ENCODE results near the gene SMCO4. TPM values are rescaled to one million over a fixed set of nuclear protein-coding genes. Genes with fewer than 3 reads are reported as not detected.

The SMCO4 gene
- total RNA-seq, 2 experiments from 2014 or later: 37.5 to 62.6 TPM

GRCh38 chr11:93518081-93518480, 25.1 kb downstream of the SMCO4 start:
- H3K9me3 Mint-ChIP-seq (ENCODE audit: low read depth): no peaks in the 10 kb centered on the region
- H3K36me3 Mint-ChIP-seq: peaks cover 10% of the 10 kb centered on the region
- no peak overlapping the region for H3K4me3 Mint-ChIP-seq

GRCh38 chr11:93517611-93518010, 25.6 kb downstream of the SMCO4 start:
- Mint-ChIP-seq H3K36me3 (peaks cover 10% of the 10 kb centered on the region), H3K9me3 (ENCODE audit: low read depth) (no peaks in the 10 kb centered on the region), H3K4me3 (no peak overlapping the region), H3K27me3 (no peaks in the 10 kb centered on the region), H3K4me1 (peaks cover 60% of the 10 kb centered on the region), H3K27ac (no peak overlapping the region)
- ATAC-seq (no peak), DNase-seq (no peak)
- CTCF ChIA-PET: no interaction called here

More at GRCh38 chr11:93518081-93518480, 25.1 kb downstream of the SMCO4 start:
- no peaks in the 10 kb centered on the region for H3K27me3 Mint-ChIP-seq
- no peak for DNase-seq
- CTCF ChIA-PET: no interaction called here
- ATAC-seq: no peak
- H3K27ac Mint-ChIP-seq: no peak overlapping the region
- H3K4me1 Mint-ChIP-seq: peaks cover 59% of the 10 kb centered on the region

GRCh38 chr11:93517041-93517440, 26.1 kb downstream of the SMCO4 start:
- no peak for DNase-seq
- Mint-ChIP-seq H3K36me3 (peaks cover 8% of the 10 kb centered on the region), H3K4me1 (peaks cover 59% of the 10 kb centered on the region), H3K9me3 (ENCODE audit: low read depth) (no peaks in the 10 kb centered on the region), H3K27ac (no peak overlapping the region), H3K27me3 (no peaks in the 10 kb centered on the region), H3K4me3 (no peak overlapping the region)
- ATAC-seq: no peak
- CTCF ChIA-PET: no interaction called here

GRCh38 chr11:93515441-93516025, 27.7 kb downstream of the SMCO4 start:
- Mint-ChIP-seq H3K27ac (no peak overlapping the region), H3K36me3 (peaks cover 9% of the 10 kb centered on the region), H3K9me3 (ENCODE audit: low read depth) (no peaks in the 10 kb centered on the region), H3K27me3 (no peaks in the 10 kb centered on the region), H3K4me1 (peaks cover 59% of the 10 kb centered on the region), H3K4me3 (no peak overlapping the region)
- CTCF ChIA-PET: interaction anchor here (0.8 to 1.2 kb wide), 2 partner anchors 15 to 16 kb away, joined by 3 read pairs; no protein-coding TSS in a partner anchor
- no peak for ATAC-seq
- DNase-seq: no peak

GRCh38 chr11:93514712-93515111, 28.5 kb downstream of the SMCO4 start:
- no peaks in the 10 kb centered on the region for H3K27me3 Mint-ChIP-seq
- no peak overlapping the region for H3K27ac Mint-ChIP-seq
- H3K36me3 Mint-ChIP-seq: peaks cover 10% of the 10 kb centered on the region
- DNase-seq (no peak), ATAC-seq (no peak)
- no peaks in the 10 kb centered on the region for H3K9me3 Mint-ChIP-seq (ENCODE audit: low read depth)
- peaks cover 58% of the 10 kb centered on the region for H3K4me1 Mint-ChIP-seq
- CTCF ChIA-PET: interaction anchor here (0.8 to 1.2 kb wide), 2 partner anchors 15 to 17 kb away, joined by 3 read pairs; no protein-coding TSS in a partner anchor
- H3K4me3 Mint-ChIP-seq: no peak overlapping the region

GRCh38 chr11:93513772-93514171, 29.4 kb downstream of the SMCO4 start:
- H3K4me1 Mint-ChIP-seq: peaks cover 54% of the 10 kb centered on the region
- CTCF ChIA-PET: no interaction called here

GRCh38 chr11:93512949-93513667, 30.1 kb downstream of the SMCO4 start:
- CTCF ChIA-PET: interaction anchor here (0.8 to 3.8 kb wide), 3 partner anchors 14 to 29 kb away, joined by 3 to 16 read pairs (median 11); no protein-coding TSS in a partner anchor
- no peaks in the 10 kb centered on the region for H3K27me3 Mint-ChIP-seq
- H3K36me3 Mint-ChIP-seq: peaks cover 21% of the 10 kb centered on the region
- H3K27ac Mint-ChIP-seq: peak overlapping the region; percentile 95
- H3K4me1 Mint-ChIP-seq: peaks cover 53% of the 10 kb centered on the region
- peaks cover 3% of the 10 kb centered on the region for H3K9me3 Mint-ChIP-seq (ENCODE audit: low read depth)
- no peak overlapping the region for H3K4me3 Mint-ChIP-seq
- no peak for ATAC-seq
- DNase-seq: no peak

More at GRCh38 chr11:93513772-93514171, 29.4 kb downstream of the SMCO4 start:
- DNase-seq (no peak), ATAC-seq (no peak)
- H3K27ac Mint-ChIP-seq: no peak overlapping the region
- H3K9me3 Mint-ChIP-seq (ENCODE audit: low read depth): no peaks in the 10 kb centered on the region
- no peaks in the 10 kb centered on the region for H3K27me3 Mint-ChIP-seq
- peaks cover 16% of the 10 kb centered on the region for H3K36me3 Mint-ChIP-seq
- no peak overlapping the region for H3K4me3 Mint-ChIP-seq

- ATAC-seq (peak; percentile 95), DNase-seq (peak; percentile 66)
- Mint-ChIP-seq H3K36me3 (peaks cover 20% of the 10 kb centered on the region), H3K9me3 (ENCODE audit: low read depth) (peaks cover 3% of the 10 kb centered on the region), H3K4me1 (peaks cover 49% of the 10 kb centered on the region), H3K27me3 (no peaks in the 10 kb centered on the region), H3K4me3 (peak overlapping the region; percentile 60), H3K27ac (peak overlapping the region; percentile 95)
- CTCF ChIA-PET: interaction anchor here (0.8 to 3.8 kb wide), 3 partner anchors 15 to 30 kb away, joined by 3 to 16 read pairs (median 11); no protein-coding TSS in a partner anchor
Measured at GRCh38 chr11:93512073-93512475, 31.1 kb downstream of the SMCO4 start.

GRCh38 chr11:93510196-93510873, 32.9 kb downstream of the SMCO4 start:
- Mint-ChIP-seq H3K9me3 (ENCODE audit: low read depth) (peaks cover 3% of the 10 kb centered on the region), H3K4me3 (no peak overlapping the region), H3K27ac (peak overlapping the region; percentile 95), H3K4me1 (peaks cover 52% of the 10 kb centered on the region), H3K27me3 (no peaks in the 10 kb centered on the region), H3K36me3 (peaks cover 22% of the 10 kb centered on the region)
- CTCF ChIA-PET: interaction anchor here (1.4 to 3.8 kb wide), 2 partner anchors 16 to 21 kb away, joined by 4 to 16 read pairs; no protein-coding TSS in a partner anchor
- peak; percentile 68 for DNase-seq
- ATAC-seq: peak; percentile 38

- no peak for DNase-seq
Measured at GRCh38 chr11:93507517-93507916, 35.7 kb downstream of the SMCO4 start.

GRCh38 chr11:93505703-93506102, 37.5 kb downstream of the SMCO4 start:
- Mint-ChIP-seq H3K27me3 (no peaks in the 10 kb centered on the region), H3K27ac (no peak overlapping the region), H3K36me3 (peaks cover 25% of the 10 kb centered on the region), H3K4me1 (peaks cover 41% of the 10 kb centered on the region), H3K9me3 (ENCODE audit: low read depth) (peaks cover 5% of the 10 kb centered on the region), H3K4me3 (no peak overlapping the region)
- DNase-seq (no peak), ATAC-seq (no peak)
- CTCF ChIA-PET: interaction anchor here (1.3 kb wide), 1 partner anchor 16 kb away, joined by 3 read pairs; no protein-coding TSS in a partner anchor

More at GRCh38 chr11:93507517-93507916, 35.7 kb downstream of the SMCO4 start:
- Mint-ChIP-seq H3K4me1 (peaks cover 58% of the 10 kb centered on the region), H3K4me3 (no peak overlapping the region), H3K9me3 (ENCODE audit: low read depth) (peaks cover 5% of the 10 kb centered on the region), H3K36me3 (peaks cover 26% of the 10 kb centered on the region), H3K27ac (no peak overlapping the region), H3K27me3 (no peaks in the 10 kb centered on the region)
- CTCF ChIA-PET: no interaction called here
- no peak for ATAC-seq

- H3K4me3 Mint-ChIP-seq: no peak overlapping the region
- DNase-seq (no peak), ATAC-seq (no peak)
- CTCF ChIA-PET: interaction anchor here (1.3 kb wide), 1 partner anchor 15 kb away, joined by 3 read pairs; no protein-coding TSS in a partner anchor
- no peaks in the 10 kb centered on the region for H3K27me3 Mint-ChIP-seq
- peaks cover 29% of the 10 kb centered on the region for H3K4me1 Mint-ChIP-seq
- H3K9me3 Mint-ChIP-seq (ENCODE audit: low read depth): peaks cover 5% of the 10 kb centered on the region
- peaks cover 26% of the 10 kb centered on the region for H3K36me3 Mint-ChIP-seq
- peak overlapping the region; percentile 31 for H3K27ac Mint-ChIP-seq
Measured at GRCh38 chr11:93504110-93505095, 38.8 kb downstream of the SMCO4 start.

Data from activated CD8-positive, alpha-beta memory T cell treated with anti-CD3 and anti-CD28 coated beads, Interleukin-2, amount 10 ng/mL, durations not matched to agents 7 days and 5 days (primary cell).